ENCODE results near the gene SPATA6.

- TF ChIP-seq POLR2A (IDR thresholded peaks at IDR 0.05; ENCODE audit: low read depth, low read length) = no peak
- no peak for TF ChIP-seq CTCF (IDR thresholded peaks at IDR 0.05; ENCODE audit: extremely low read depth in 1 of 2, insufficient read depth in 1 of 2, low read depth in 1 of 2, low read length in 2 of 2)
- no peak for TF ChIP-seq POLR2AphosphoS5 (IDR thresholded peaks at IDR 0.05; ENCODE audit: insufficient read depth, low read depth, low read length)
- no peak for TF ChIP-seq EZH2 (IDR thresholded peaks at IDR 0.05; ENCODE audit: borderline replicate concordance, low read depth, low read length, severe bottlenecking)
Measured at GRCh38 chr1:48495166-48495565, 23.2 kb upstream of the SPATA6 start.
